ENCODE data around the gene HOXA6.

The HOXA6 gene

GRCh38 chr7:27182861-27183681, 35.5 kb upstream of the HOXA6 start:
- no peak overlapping the region for H3K9ac ChIP-seq (ENCODE audit: low read length)
- H3K27me3 ChIP-seq (ENCODE audit: control insufficient read depth, insufficient read depth, low read length), result peaks cover 100% of the 10 kb centered on the region
- H3K9me3 ChIP-seq (ENCODE audit: control insufficient read depth, low read depth, low read length), result no peaks in the 10 kb centered on the region
- H3K27ac ChIP-seq (ENCODE audit: low read length), result no peak overlapping the region
- H3K36me3 ChIP-seq (ENCODE audit: control insufficient read depth, low read depth, low read length), result no peaks in the 10 kb centered on the region
- H3K4me3 ChIP-seq (ENCODE audit: low read length), result no peak overlapping the region
- peaks cover 3% of the 10 kb centered on the region for H3K4me1 ChIP-seq (ENCODE audit: control insufficient read depth, low read depth, low read length)

- H3K27ac ChIP-seq (ENCODE audit: low read length), result no peak overlapping the region
- H3K9ac ChIP-seq (ENCODE audit: low read length), result no peak overlapping the region
- no peaks in the 10 kb centered on the region for H3K36me3 ChIP-seq (ENCODE audit: control insufficient read depth, low read depth, low read length)
- H3K9me3 ChIP-seq (ENCODE audit: control insufficient read depth, low read depth, low read length), result no peaks in the 10 kb centered on the region
- no peaks in the 10 kb centered on the region for H3K4me1 ChIP-seq (ENCODE audit: control insufficient read depth, low read depth, low read length)
- peaks cover 100% of the 10 kb centered on the region for H3K27me3 ChIP-seq (ENCODE audit: control insufficient read depth, insufficient read depth, low read length)
- no peak overlapping the region for H3K4me3 ChIP-seq (ENCODE audit: low read length)
These were observed 34.8 kb upstream of the HOXA6 start for GRCh38 chr7:27182285-27182841.

DNA sequence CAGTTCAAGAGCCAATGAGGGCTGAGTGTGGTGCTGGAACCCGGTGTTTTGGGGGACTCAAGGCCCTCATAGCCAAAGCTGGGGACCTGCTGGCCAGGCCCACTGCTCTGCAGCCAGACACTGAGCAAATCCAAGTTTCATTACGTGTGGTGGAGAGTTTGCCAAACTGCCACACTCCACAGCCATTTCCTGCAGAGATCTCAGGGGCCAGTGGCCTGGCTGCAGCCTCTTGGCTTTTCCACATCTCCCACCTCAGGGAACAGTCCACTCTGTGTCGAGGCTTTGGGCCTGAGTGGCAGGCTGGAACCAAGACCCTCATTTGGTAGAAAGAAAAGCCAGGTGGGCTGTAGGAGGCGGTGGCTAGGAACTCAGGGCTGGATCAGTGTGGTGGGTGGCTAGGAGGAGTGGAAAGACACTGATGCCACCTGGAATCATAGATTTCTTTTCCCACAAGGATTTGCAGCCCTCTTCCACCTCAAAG, 34.3 kb upstream of the HOXA6 start:
- Histone ChIP-seq H3K4me3 (ENCODE audit: low read length) (no peak overlapping the region), H3K27ac (ENCODE audit: low read length) (no peak overlapping the region), H3K9me3 (ENCODE audit: control insufficient read depth, low read depth, low read length) (no peaks in the 10 kb centered on the region), H3K9ac (ENCODE audit: low read length) (no peak overlapping the region), H3K27me3 (ENCODE audit: control insufficient read depth, insufficient read depth, low read length) (peaks cover 100% of the 10 kb centered on the region), H3K36me3 (ENCODE audit: control insufficient read depth, low read depth, low read length) (no peaks in the 10 kb centered on the region), H3K4me1 (ENCODE audit: control insufficient read depth, low read depth, low read length) (no peaks in the 10 kb centered on the region)

- Histone ChIP-seq H3K9ac (ENCODE audit: low read length) (no peak overlapping the region), H3K4me3 (ENCODE audit: low read length) (no peak overlapping the region), H3K36me3 (ENCODE audit: control insufficient read depth, low read depth, low read length) (no peaks in the 10 kb centered on the region), H3K27ac (ENCODE audit: low read length) (no peak overlapping the region), H3K9me3 (ENCODE audit: control insufficient read depth, low read depth, low read length) (no peaks in the 10 kb centered on the region), H3K27me3 (ENCODE audit: control insufficient read depth, insufficient read depth, low read length) (peaks cover 100% of the 10 kb centered on the region), H3K4me1 (ENCODE audit: control insufficient read depth, low read depth, low read length) (no peaks in the 10 kb centered on the region)
These were observed 33.2 kb upstream of the HOXA6 start for GRCh38 chr7:27180431-27181420.

DNA sequence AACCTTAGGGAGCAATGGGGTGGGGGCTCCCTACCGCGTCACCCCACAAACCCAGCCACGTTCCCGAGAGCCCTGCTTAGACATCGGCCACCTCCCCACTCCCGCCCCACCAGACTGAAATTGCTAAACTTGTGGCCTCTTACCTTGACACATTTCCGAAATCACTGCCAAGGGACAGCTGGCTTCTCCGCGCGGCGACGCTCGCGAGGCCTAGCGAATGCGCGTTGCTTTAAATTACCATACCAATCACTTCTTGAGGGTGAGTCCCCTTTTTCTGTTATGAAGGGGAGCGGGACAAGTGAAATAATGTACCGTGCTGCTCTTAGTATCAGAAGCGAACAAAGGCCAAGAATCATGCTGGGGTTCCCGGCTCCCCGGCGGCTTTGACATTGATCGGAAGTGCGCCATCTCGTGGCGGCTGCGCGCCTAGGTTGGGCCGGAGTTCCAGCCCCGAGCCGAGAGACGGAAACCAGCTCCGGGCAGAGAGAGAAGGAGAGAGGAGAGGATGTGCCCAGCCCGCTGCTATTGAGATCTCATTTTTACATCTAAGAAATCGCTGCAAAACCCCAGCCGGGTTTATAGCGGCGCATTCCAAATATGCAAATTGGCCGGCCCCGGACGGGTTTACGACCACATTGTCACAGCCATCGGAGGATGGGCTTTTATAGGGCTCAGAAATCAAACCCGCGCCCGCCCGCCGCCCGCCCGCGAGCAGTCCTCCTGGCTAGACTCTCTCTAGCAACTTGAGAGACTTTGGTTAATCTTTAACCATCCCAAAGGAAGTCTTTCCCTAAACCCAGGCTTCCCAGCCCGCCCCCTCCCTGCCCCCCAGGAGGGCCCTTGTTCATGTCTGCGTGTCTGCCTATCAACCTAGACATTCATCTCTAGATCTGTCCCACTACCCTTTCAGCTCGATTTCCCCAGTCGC, 32.2 kb upstream of the HOXA6 start:
- Histone ChIP-seq H3K4me1 (ENCODE audit: control insufficient read depth, low read depth, low read length) (no peaks in the 10 kb centered on the region), H3K4me3 (ENCODE audit: low read length) (no peak overlapping the region), H3K9me3 (ENCODE audit: control insufficient read depth, low read depth, low read length) (no peaks in the 10 kb centered on the region), H3K27me3 (ENCODE audit: control insufficient read depth, insufficient read depth, low read length) (peaks cover 100% of the 10 kb centered on the region), H3K27ac (ENCODE audit: low read length) (no peak overlapping the region), H3K9ac (ENCODE audit: low read length) (no peak overlapping the region), H3K36me3 (ENCODE audit: control insufficient read depth, low read depth, low read length) (no peaks in the 10 kb centered on the region)

GRCh38 chr7:27179030-27179429, 31.5 kb upstream of the HOXA6 start:
- Histone ChIP-seq H3K9me3 (ENCODE audit: control insufficient read depth, low read depth, low read length) (no peaks in the 10 kb centered on the region), H3K27me3 (ENCODE audit: control insufficient read depth, insufficient read depth, low read length) (peaks cover 100% of the 10 kb centered on the region), H3K9ac (ENCODE audit: low read length) (no peak overlapping the region), H3K27ac (ENCODE audit: low read length) (no peak overlapping the region), H3K36me3 (ENCODE audit: control insufficient read depth, low read depth, low read length) (no peaks in the 10 kb centered on the region), H3K4me1 (ENCODE audit: control insufficient read depth, low read depth, low read length) (no peaks in the 10 kb centered on the region), H3K4me3 (ENCODE audit: low read length) (no peak overlapping the region)

- Histone ChIP-seq H3K4me1 (ENCODE audit: control insufficient read depth, low read depth, low read length) (no peaks in the 10 kb centered on the region), H3K9ac (ENCODE audit: low read length) (no peak overlapping the region), H3K36me3 (ENCODE audit: control insufficient read depth, low read depth, low read length) (no peaks in the 10 kb centered on the region), H3K4me3 (ENCODE audit: low read length) (no peak overlapping the region), H3K9me3 (ENCODE audit: control insufficient read depth, low read depth, low read length) (no peaks in the 10 kb centered on the region), H3K27ac (ENCODE audit: low read length) (no peak overlapping the region), H3K27me3 (ENCODE audit: control insufficient read depth, insufficient read depth, low read length) (peaks cover 100% of the 10 kb centered on the region)
These were observed 30.8 kb upstream of the HOXA6 start for GRCh38 chr7:27178366-27178765.

GRCh38 chr7:27177795-27178320, 30.3 kb upstream of the HOXA6 start:
- H3K36me3 ChIP-seq (ENCODE audit: control insufficient read depth, low read depth, low read length), result no peaks in the 10 kb centered on the region
- H3K9me3 ChIP-seq (ENCODE audit: control insufficient read depth, low read depth, low read length), result no peaks in the 10 kb centered on the region
- H3K4me3 ChIP-seq (ENCODE audit: low read length), result no peak overlapping the region
- H3K27ac ChIP-seq (ENCODE audit: low read length), result no peak overlapping the region
- H3K9ac ChIP-seq (ENCODE audit: low read length), result no peak overlapping the region
- H3K4me1 ChIP-seq (ENCODE audit: control insufficient read depth, low read depth, low read length), result no peaks in the 10 kb centered on the region
- H3K27me3 ChIP-seq (ENCODE audit: control insufficient read depth, insufficient read depth, low read length), result peaks cover 100% of the 10 kb centered on the region

DNA sequence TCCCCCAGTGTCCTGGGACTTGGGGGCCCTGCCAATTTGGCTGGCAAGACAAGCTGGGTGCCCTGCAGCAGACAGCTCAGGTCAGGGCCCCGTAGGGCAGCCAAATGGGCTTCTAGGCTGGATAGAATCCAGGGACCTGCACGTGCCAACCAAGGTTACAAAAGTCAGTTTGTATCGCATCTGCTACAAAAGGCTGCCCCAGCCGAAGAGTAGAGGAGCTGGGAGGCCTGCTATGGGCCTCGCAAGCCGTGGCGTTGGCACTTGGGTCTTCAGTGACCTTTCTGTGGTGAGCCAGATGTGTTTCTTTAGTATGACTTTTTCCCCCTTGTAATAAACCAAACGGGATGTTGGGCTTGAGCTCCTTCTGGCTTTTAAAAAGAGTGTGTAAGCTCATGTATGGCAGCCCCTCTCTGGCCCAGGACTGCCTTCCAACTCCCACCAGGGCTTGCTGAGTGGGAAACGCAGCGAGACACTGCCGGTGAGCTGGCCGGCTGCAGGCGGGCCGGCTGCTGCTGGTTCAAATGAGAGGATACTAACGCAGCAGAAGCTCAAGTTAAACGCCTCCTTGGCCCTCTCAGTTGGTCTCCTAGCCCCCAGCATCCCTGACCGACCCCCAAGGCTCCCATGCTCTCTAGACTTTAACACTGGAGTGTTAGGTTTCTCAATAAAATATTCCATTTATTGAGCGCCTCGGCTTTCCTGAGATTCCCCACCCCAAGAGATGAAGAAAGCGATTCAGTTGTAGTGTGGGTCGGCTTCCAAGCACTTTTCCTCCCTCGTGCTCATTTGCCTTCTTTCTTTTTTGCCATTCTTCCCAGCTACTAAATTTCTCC, 29.6 kb upstream of the HOXA6 start:
- Histone ChIP-seq H3K4me3 (ENCODE audit: low read length) (no peak overlapping the region), H3K4me1 (ENCODE audit: control insufficient read depth, low read depth, low read length) (no peaks in the 10 kb centered on the region), H3K9ac (ENCODE audit: low read length) (no peak overlapping the region), H3K36me3 (ENCODE audit: control insufficient read depth, low read depth, low read length) (no peaks in the 10 kb centered on the region), H3K9me3 (ENCODE audit: control insufficient read depth, low read depth, low read length) (no peaks in the 10 kb centered on the region), H3K27ac (ENCODE audit: low read length) (no peak overlapping the region), H3K27me3 (ENCODE audit: control insufficient read depth, insufficient read depth, low read length) (peaks cover 100% of the 10 kb centered on the region)

DNA sequence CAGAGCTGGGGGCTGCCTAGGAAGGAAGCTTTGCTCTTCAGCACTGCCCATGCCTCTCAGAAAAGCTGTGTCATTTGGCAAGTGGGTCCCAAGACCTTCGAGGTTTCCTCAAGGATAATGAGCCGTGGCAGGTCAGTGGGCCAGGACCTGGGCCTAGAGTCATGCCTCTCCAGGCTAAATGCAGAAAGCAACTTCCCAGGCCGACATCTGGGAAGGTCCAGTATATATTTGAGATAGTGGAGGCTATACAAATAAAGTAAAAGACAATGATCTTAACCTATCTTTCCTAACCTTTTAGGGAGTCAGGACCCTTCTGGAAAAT, 28.9 kb upstream of the HOXA6 start:
- no peaks in the 10 kb centered on the region for H3K9me3 ChIP-seq (ENCODE audit: control insufficient read depth, low read depth, low read length)
- H3K9ac ChIP-seq (ENCODE audit: low read length), result no peak overlapping the region
- H3K4me3 ChIP-seq (ENCODE audit: low read length), result no peak overlapping the region
- no peak overlapping the region for H3K27ac ChIP-seq (ENCODE audit: low read length)
- H3K4me1 ChIP-seq (ENCODE audit: control insufficient read depth, low read depth, low read length), result no peaks in the 10 kb centered on the region
- no peaks in the 10 kb centered on the region for H3K36me3 ChIP-seq (ENCODE audit: control insufficient read depth, low read depth, low read length)
- H3K27me3 ChIP-seq (ENCODE audit: control insufficient read depth, insufficient read depth, low read length), result peaks cover 100% of the 10 kb centered on the region

Data from iPS-18a (cell line).